ENCODE results near the gene CLEC3A.

DNA sequence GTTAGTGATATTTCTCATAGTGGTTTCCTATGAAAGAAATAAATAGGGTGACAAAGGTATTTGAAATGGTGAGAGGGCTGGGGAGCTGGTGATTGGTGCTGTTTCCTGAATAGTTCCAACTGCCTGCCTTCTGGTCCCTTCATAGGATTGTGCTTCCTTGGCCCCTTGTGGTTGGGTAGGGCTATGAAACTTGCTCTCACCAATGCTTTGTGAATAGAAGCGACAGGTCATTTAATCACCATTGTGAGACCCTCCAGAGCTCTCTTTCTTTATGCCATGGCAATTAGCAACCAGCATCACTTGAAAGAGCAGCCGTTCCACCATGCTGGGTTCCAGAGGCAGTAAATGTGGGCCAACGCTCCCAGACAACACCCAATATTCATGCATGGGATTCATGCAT is 53.5 kb downstream of the CLEC3A start:
- no peak for TF ChIP-seq POLR2A (IDR thresholded peaks at IDR 0.05)
- TF ChIP-seq, protein P1, sequence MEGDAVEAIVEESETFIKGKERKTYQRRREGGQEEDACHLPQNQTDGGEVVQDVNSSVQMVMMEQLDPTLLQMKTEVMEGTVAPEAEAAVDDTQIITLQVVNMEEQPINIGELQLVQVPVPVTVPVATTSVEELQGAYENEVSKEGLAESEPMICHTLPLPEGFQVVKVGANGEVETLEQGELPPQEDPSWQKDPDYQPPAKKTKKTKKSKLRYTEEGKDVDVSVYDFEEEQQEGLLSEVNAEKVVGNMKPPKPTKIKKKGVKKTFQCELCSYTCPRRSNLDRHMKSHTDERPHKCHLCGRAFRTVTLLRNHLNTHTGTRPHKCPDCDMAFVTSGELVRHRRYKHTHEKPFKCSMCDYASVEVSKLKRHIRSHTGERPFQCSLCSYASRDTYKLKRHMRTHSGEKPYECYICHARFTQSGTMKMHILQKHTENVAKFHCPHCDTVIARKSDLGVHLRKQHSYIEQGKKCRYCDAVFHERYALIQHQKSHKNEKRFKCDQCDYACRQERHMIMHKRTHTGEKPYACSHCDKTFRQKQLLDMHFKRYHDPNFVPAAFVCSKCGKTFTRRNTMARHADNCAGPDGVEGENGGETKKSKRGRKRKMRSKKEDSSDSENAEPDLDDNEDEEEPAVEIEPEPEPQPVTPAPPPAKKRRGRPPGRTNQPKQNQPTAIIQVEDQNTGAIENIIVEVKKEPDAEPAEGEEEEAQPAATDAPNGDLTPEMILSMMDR (IDR thresholded peaks at IDR 0.05) = no peak
